Thyroid gland (tissue), 4 donors: ENCODE measurements around the gene HMGB3.

Source experiments
- POLR2A ChIP-seq, 2 donors: fragments of 450-650 bp; IDR thresholded peaks; one replicate each; pipeline ENCODE4 v1.6.1; 2017; ENCODE audit warnings: antibody characterized with exemption in 2 of 2, mild to moderate bottlenecking in 2 of 2, moderate library complexity in 1 of 2
- TF ChIP-seq, protein P1 (sequence below), 6 experiments: fragments of 200-600 bp in 3 of 6; fragments of 450-650 bp in 3 of 6; sonication (generic) in 3 of 6; IDR thresholded peaks; one replicate each; pipeline ENCODE4 v1.5.1; 2016 to 2019; ENCODE audit warnings: antibody characterized with exemption in 6 of 6, mild to moderate bottlenecking in 2 of 6, inconsistent platforms in 1 of 6, moderate library complexity in 1 of 6

DNA sequence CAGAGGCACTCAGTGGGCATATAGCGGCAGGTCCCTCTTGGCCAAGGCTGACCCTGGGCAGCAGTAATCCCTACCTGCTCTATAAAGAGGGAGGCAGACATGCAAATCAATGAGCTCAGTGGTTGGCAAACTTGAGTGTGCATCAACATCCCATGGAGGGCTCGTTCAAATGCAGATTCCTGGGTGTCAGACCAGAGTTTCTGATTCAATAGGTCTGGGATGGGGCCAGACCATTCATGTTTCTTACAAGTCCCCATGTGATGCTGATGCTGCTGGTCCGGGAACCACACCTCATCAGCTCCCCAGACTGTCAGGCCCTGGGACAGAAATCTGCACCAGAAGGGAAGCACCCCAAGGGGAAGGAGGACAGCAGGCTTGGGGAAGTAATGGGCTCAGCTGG is 38.9 kb upstream of the HMGB3 start:
- TF ChIP-seq, protein P1, sequence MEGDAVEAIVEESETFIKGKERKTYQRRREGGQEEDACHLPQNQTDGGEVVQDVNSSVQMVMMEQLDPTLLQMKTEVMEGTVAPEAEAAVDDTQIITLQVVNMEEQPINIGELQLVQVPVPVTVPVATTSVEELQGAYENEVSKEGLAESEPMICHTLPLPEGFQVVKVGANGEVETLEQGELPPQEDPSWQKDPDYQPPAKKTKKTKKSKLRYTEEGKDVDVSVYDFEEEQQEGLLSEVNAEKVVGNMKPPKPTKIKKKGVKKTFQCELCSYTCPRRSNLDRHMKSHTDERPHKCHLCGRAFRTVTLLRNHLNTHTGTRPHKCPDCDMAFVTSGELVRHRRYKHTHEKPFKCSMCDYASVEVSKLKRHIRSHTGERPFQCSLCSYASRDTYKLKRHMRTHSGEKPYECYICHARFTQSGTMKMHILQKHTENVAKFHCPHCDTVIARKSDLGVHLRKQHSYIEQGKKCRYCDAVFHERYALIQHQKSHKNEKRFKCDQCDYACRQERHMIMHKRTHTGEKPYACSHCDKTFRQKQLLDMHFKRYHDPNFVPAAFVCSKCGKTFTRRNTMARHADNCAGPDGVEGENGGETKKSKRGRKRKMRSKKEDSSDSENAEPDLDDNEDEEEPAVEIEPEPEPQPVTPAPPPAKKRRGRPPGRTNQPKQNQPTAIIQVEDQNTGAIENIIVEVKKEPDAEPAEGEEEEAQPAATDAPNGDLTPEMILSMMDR (IDR thresholded peaks at IDR 0.05), result no peak
- TF ChIP-seq POLR2A (IDR thresholded peaks at IDR 0.05), result no peak
